ENCODE data around the gene MED12L. TPM values are rescaled to one million over a fixed set of nuclear protein-coding genes. Genes with fewer than 3 reads are reported as not detected.

Gene MED12L
- total RNA-seq, 1 experiment from 2014 or later, result 6.4 TPM

GRCh38 chr3:151357463-151357850 is 272.0 kb downstream of the MED12L start:
- H4K20me1 ChIP-seq (ENCODE audit: insufficient read depth), result no peaks in the 10 kb centered on the region
- POLR2A ChIA-PET, result no interaction called here
- H3K27ac ChIP-seq (ENCODE audit: low read depth, low read length), result no peak overlapping the region
- H3K79me2 ChIP-seq (ENCODE audit: insufficient read depth, low read length), result no peaks in the 10 kb centered on the region
- H3K4me3 ChIP-seq (replicated peaks in 1 of 2; ENCODE audit: low read depth in 1 of 2, low read length in 2 of 2), result no peak overlapping the region
- H3K36me3 ChIP-seq (ENCODE audit: control insufficient read depth in 1 of 2, insufficient read depth in 2 of 2, low read length in 2 of 2), result no peaks in the 10 kb centered on the region
- no TSS peak for BruUV-seq (replicated peaks)
- DNase-seq (ENCODE audit: low read depth, low spot score) (no peak), ATAC-seq (no peak)
- no peaks in the 10 kb centered on the region for H3K27me3 ChIP-seq (ENCODE audit: insufficient read depth, low read length)
- no peaks in the 10 kb centered on the region for H3K9me2 ChIP-seq (ENCODE audit: insufficient read depth)
- CTCF ChIA-PET, result interaction anchor here (0.7 to 1.2 kb wide), 2 partner anchors 22 to 30 kb away, joined by 3 to 4 read pairs; no protein-coding TSS in a partner anchor
- H2AFZ ChIP-seq (ENCODE audit: low read depth, low read length, poor library complexity, severe bottlenecking), result no peak overlapping the region
- TF ChIP-seq RAD21 (IDR thresholded peaks at IDR 0.05; ENCODE audit: low read depth) (no peak), POLR2AphosphoS5 (IDR thresholded peaks at IDR 0.05; ENCODE audit: low read depth, low read length) (no peak), SP1 (IDR thresholded peaks at IDR 0.05; ENCODE audit: low read depth) (no peak), ZNF274 (IDR thresholded peaks at IDR 0.05; ENCODE audit: low read depth, low read length) (no peak), SRF (IDR thresholded peaks at IDR 0.05; ENCODE audit: low read depth) (no peak), MAX (IDR thresholded peaks at IDR 0.05) (no peak), POLR2A (IDR thresholded peaks at IDR 0.05; ENCODE audit: borderline replicate concordance, extremely low read depth, insufficient read depth, insufficient read length) (no peak), EZH2phosphoT487 (IDR thresholded peaks at IDR 0.05; ENCODE audit: borderline replicate concordance) (no peak), EZH2 (IDR thresholded peaks at IDR 0.05) (no peak), ATF3 (IDR thresholded peaks at IDR 0.05) (no peak), FOSL1 (IDR thresholded peaks at IDR 0.05; ENCODE audit: low read depth) (no peak), REST (IDR thresholded peaks at IDR 0.05; ENCODE audit: low read depth) (no peak), CBX3 (IDR thresholded peaks at IDR 0.05; ENCODE audit: low read depth) (no peak), SIN3A (IDR thresholded peaks at IDR 0.05; ENCODE audit: low read depth) (no peak), EGR1 (IDR thresholded peaks at IDR 0.05; ENCODE audit: low read depth) (no peak), CTCF (IDR thresholded peaks at IDR 0.05 in 2 of 3, conservative IDR thresholded peaks at IDR 0.05 in 1 of 3; ENCODE audit: borderline replicate concordance in 1 of 3, insufficient read depth in 1 of 3, low read depth in 2 of 3, low read length in 2 of 3) (no peak), ELF1 (IDR thresholded peaks at IDR 0.05; ENCODE audit: borderline replicate concordance, low read depth) (no peak), ZBTB33 (IDR thresholded peaks at IDR 0.05; ENCODE audit: extremely low read depth, insufficient replicate concordance, low read length) (no peak), YY1 (IDR thresholded peaks at IDR 0.05; ENCODE audit: extremely low read depth, insufficient replicate concordance, low read depth, low read length) (no peak)
- no peaks in the 10 kb centered on the region for H3K9me3 ChIP-seq (ENCODE audit: control insufficient read depth in 1 of 2, insufficient read depth in 1 of 2, low read depth in 1 of 2, low read length in 2 of 2)
- intact Hi-C loops (cut with micrococcal nuclease), result no loop called here
- RAD21 ChIA-PET (ENCODE audit: low non-redundant PET in 1 of 2, low total read pairs in 2 of 2, uncharacterized antibody in 2 of 2, unreplicated experiment in 2 of 2), result no interaction called here
- H3K4me1 ChIP-seq (ENCODE audit: control insufficient read depth in 1 of 2, insufficient read depth in 2 of 2, low read length in 2 of 2), result no peaks in the 10 kb centered on the region
- no peak overlapping the region for H3K9ac ChIP-seq (ENCODE audit: low read length)
- no peak overlapping the region for H3K4me2 ChIP-seq (ENCODE audit: low read length)
